Activated T-helper 1 cell treated with anti-CD3 and anti-CD28 coated beads, Interleukin-2, amount 50 U/mL, for 16 hours (primary cell): Measurements from ENCODE around the gene OGFOD3.

Experiments
- DNase-seq, 2 donors: peaks; one replicate each; pipeline ENCODE4 v3.0.0-alpha.2; 2020; ENCODE audit warnings: low read depth in 1 of 2, low spot score in 1 of 2

The OGFOD3 gene

GRCh38 chr17:82447876-82448275, 29.5 kb upstream of the OGFOD3 start:
- DNase-seq: no peak

DNA sequence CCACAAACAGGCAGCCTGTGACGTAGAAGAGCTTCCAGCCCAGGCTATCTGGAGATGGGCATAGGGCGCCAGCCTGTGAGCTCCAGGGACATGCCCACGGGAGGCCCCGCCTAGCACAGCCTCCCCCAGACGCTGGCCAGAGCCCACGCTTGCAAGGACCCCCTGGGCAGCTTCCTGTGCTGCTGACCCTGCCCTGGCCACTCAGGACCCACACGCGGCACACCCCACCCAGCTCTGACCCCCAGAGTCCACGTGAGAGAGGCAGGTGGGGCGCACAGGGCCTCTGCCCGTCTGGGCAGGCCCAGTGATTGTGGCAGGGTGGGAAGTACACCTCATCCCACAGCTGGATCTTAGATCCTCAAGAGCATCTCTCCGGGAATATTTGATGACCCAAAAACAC, 28.3 kb upstream of the OGFOD3 start:
- DNase-seq: no peak

- no peak for DNase-seq
Observed at GRCh38 chr17:82446124-82446523, 27.7 kb upstream of the OGFOD3 start.

DNA sequence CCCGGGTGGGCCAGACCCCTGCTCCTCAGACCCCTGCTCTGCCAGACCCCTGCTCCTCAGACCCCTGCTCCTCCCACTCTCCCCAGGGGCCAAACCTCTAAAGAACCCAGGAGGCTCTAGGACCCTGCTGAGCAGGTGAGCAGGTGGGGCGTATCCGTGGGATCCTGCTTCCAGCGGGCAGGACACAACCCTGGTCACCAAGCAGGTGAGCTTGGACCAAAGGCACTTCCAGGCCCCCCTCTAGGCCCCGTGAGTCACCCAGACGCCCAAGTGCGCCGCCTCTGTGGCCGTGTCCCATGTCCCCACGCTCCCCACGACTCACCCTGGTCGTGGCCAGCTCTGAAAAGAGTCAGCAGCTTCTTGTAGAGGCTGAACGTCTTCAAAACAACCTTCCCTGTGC, 27.2 kb upstream of the OGFOD3 start:
- no peak for DNase-seq

- DNase-seq: no peak
Observed at GRCh38 chr17:82444941-82445521, 26.6 kb upstream of the OGFOD3 start.

DNA sequence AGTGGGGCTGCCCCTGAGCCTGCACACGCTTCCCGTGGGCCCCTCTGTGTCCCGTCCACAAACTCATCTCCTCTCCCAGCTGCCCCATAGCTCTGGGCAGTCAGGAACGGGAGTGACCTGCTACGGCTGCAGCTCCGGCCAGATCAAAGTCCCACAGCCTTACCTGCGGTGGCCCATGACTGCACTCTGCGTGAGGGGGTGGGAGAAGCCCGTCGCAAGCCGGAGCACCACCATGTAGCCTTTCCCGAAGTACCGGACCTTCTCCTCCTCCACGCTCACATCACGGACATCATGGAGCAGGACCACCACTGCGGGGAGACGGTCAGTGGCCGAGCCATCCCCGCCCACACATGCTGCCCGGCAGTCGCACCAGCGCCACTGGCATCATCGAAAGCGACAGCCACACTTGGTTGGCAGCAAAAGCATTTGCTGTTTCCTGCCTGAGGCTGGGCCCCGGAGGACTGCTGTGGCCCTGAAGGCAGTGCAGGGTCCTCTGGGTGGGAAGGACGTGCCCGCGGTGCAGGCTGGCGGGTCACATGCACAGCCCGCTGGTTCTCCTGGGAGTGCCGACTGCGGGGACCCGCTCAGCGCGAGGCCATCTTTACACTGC, 26.0 kb upstream of the OGFOD3 start:
- no peak for DNase-seq

DNA sequence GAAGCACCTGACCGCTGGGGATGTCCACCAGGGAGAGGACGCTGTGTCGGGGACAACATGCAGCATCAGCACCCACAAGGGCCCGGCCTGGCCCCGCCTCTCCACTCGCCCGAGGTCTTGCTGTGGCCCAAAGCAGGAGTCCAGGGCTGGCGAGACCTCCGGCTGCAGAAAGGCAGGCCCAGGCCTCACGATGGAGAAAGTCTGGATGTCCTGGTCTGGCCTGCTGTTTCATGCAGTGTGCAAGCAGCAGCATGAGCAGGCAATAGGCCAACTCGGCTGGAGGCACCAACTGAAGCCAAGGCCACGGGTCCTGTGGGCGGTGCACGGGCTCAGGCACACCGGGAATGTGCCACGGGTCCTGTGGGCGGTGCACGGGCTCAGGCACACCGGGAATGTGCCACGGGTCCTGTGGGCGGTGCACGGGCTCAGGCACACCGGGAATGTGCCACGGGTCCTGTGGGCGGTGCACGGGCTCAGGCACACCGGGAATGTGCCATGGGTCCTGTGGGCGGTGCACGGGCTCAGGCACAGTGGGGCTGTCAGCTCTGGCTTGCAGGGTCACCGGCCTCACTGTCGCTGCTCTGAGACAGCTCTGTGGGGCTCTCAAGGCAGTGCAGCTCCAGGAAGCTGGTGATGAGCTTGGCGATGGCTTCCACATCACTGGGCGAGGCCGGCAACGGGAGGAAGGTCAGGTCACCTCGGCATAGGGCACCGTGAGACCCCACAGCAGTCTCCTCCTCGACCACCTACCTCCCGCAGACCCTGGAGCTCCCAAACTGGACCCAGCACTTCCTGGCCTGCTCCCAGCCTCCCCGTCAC, 25.3 kb upstream of the OGFOD3 start:
- DNase-seq: no peak

DNA sequence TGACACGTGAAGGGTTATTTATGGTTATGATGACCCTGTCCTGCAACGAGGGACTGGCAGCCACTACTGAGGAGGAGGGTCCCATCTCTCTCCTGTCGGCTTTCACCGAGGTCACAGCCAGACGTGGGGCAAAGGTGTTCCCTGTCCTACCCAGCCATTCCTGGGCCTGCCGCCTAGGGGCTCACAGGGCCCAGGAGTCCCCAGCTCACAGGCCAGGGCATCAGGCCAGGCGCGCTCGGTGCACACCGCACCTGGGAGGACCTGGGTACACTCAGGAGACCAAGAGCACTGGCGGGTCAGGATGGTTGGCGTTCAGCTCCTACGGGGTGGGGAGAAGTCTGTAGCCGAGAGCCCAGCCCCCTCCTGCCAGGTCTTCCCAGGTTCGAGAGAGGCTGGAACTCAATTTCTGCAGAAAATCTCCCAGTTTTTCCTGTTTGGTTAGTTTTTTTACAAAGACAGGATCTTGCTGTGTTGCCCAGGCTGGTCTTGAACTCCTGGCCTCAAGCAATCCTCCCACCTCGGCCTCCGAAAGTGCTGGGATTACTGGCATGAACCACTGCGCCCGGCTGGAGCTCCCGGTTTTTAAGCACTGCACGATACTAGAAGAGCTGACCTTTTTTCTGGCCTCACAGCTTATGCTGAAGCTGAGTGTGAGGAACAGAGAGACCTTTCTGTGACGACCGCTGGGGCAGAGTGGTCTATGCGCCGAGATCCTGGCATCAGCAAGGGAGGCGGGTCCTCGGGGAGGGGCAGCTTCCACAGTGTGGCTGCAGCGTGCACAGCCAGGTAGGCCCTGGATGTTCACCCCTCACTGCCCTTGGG, 24.5 kb upstream of the OGFOD3 start:
- no peak for DNase-seq

- DNase-seq: no peak
Observed at GRCh38 chr17:82441691-82442487, 23.5 kb upstream of the OGFOD3 start.

DNA sequence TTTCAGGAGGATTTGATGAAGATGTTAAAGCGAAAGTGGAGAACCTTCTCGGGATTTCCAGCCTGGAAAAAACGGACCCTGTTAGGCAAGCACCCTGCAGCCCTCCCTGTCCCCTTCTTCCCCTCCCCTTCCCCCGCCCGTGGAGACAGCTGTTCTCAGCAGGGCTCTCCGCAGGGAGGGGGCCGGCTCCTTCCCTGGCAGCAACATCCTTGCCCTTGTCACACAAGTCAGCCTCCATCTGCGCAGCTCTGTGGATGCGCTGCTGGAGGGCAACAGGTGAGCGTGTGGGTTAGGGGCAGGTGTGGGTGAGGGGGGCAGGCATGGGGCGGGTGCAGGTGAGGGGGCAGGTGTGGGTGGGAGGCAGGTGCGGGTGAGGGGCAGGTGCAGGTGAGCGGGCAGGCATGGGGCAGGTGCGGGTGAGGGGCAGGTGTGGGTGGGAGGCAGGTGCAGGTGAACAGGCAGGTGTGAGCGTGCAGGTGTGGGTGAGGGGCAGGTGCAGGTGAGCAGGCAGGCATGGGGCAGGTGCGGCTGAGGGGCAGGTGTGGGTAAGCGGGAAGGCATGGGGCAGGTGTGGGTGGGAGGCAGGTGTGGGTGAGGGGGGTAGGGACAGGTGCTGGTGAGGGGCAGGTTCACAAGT, 22.7 kb upstream of the OGFOD3 start:
- no peak for DNase-seq

DNA sequence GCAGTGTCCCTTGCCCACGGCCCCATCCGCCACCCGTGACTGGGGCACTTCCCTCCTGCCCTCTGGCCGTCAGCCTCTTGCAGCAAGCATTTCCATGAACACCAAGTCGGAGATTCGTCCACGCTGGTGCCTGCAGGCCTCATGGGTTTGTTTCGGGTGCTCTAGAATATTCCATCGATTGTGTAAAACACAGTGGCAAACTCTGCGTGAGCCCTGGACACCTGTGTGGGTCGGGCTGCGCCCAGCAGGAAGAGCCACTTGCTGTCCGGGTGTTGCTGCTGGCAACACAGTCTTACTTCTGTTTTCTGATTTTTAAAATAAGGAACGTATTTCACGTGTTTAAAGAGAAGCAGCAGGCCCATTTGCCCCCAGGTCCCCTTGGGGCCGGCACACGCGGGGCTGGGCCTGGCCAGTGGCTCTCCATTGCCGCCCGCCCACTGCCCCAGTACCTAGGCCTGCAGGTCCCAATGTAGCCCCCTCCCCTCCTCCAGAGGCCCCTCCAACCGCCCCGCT, 22.1 kb upstream of the OGFOD3 start:
- DNase-seq: no peak

DNA sequence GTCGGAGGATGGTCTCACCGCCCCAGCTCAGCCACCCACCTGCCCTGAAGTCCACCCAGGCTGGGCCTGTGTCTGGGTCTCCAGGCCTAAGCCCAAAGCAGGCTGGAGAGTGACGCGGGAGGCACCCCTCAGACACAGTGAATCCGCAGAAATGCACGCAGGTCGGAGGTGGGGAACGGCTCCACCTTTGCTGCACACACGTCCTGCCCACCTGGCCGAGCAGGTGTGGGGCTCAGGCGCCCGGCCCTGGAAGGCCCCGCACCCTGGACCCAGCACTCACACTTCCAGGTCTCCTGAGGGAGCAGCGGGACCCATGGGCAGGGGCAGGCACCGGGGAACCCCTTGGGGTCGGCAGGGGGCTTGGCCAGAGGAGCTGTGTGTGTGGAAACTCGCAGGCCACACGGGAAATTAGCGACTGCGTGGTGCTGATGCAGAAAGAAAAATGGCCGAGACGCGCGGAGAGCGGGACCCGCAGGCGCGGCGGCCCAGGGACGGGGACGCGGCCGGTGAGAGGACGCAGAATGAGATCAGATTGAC, 21.5 kb upstream of the OGFOD3 start:
- DNase-seq: no peak

- no peak for DNase-seq
Observed at GRCh38 chr17:82439194-82439828, 20.9 kb upstream of the OGFOD3 start.

DNA sequence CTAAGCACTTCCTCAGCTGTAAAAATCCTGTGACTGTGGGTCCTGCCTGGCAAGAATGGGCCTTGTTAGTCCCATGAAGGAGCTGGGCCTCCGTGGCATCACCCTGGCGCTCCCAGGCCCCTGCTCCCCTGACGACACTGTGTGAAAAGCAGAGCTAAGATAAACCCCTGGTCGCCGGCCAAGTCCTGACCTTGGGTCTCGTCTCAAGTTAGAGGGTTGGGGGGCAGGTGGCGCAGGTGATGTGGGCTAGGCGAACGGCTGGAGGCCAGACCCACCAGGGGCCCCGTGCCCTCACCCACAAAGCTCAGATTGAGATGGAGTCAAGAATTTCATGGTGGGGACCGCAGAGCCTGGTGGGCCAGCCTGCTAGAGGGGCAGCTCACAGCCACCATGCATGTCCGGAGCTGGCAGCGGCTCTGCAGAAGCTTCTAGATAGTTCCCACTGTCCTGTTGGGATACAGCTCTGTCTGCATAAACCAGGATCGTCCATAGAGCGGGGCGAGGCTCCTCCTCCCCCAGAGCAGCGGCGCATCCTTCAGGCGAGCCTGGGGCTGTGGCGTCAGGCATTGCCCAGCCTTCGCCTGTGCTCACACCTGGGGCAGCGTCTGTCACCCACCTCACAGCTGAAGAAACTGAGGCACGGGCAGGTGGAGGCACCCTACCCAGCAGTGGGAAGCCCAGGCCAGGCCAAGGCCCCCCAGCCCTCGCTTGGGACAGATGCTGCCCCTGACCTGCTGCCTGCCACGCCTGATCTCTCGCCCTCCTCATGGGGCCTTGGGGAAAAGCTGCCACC, 20.2 kb upstream of the OGFOD3 start:
- no peak for DNase-seq

DNA sequence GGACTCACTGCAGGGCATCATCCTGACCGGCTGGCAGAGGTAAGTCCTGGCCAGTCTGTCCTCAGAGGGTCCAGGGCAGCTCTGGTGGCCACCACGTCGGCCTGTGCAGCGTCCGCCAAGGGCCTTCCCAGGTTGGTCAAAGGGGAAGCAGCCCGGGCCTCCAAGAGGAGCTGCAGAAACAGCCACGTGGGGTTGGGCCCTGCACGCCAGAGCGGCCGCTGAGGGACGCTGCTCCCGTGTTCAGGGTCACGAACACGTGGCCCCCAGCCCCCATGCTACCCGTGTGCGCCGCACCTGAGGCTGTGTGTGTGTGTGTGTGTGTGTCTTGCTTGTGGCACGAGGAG, 18.9 kb upstream of the OGFOD3 start:
- DNase-seq: no peak

DNA sequence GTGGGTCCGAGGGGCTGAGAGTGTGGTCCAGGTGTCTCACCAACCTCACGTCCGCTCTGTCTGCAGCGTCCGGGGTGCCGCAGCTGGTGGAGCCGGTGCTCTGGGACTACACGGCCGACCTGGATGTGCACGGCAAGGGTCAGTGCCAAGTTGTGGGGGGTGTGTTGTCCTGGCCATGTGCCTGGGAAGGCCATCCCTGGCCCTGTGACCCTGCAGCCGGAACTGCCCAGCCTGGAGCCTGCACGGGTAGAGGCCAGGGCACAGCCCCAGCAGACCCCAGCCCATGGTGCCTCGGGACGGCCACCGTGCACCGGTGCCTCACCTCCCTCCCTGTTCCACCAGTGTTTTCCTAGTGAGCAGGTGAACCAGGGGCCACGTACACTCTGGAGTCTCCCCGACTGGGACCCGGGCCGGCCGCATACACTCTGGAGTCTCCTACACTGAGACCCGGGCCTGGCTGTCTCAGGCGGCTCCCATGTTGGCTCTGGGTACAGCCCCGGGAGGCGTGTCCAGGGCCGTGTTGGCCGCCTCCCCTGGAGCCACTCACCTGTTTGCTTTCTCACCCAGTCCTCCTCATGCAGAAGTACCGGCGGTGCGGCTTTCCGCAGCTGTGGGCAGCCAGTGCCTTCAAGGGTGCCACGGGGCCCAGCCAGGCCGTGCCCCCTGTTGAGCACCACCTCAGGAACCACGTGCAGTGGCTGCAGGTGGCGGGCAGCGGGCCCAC, 18.4 kb upstream of the OGFOD3 start:
- DNase-seq: no peak

- DNase-seq: no peak
Observed at GRCh38 chr17:82435601-82436583, 17.5 kb upstream of the OGFOD3 start.
